Activated CD4-positive, alpha-beta T cell treated with anti-CD3 and anti-CD28 coated beads for 36 hours (primary cell): Measurements from ENCODE around the gene ZBTB1. TPM values are rescaled to one million over a fixed set of nuclear protein-coding genes. Genes with fewer than 3 reads are reported as not detected.

Source experiments
- ATAC-seq: fragments of 200-7000 bp; cut with Tn5 transposase; one replicate; pipeline ENCODE4 v1.10.0; 2021; ENCODE audit warnings: mild to moderate bottlenecking, moderate library complexity
- CTCF ChIA-PET: fragments of 350-600 bp; sonication (Branson Sonifier 250); formaldehyde crosslinking; loops from one replicate; lab custom pipeline; 2021; ENCODE audit warnings: antibody characterized with exemption; lab: Charles Lee
- POLR2A ChIA-PET: fragments of 350-600 bp; sonication (Branson Sonifier 250); formaldehyde crosslinking; loops from one replicate; lab custom pipeline; 2021; ENCODE audit warnings: antibody characterized with exemption, inconsistent platforms; lab: Charles Lee
- DNase-seq: peaks from one replicate; pipeline ENCODE4 v3.0.0-alpha.2; 2020
- H3K27ac Mint-ChIP-seq: one replicate; pipeline ENCODE4 v1.8.0; 2021; ENCODE audit warnings: mixed read lengths
- H3K27me3 Mint-ChIP-seq: one replicate; pipeline ENCODE4 v1.8.0; 2021; ENCODE audit warnings: mixed read lengths
- H3K36me3 Mint-ChIP-seq: one replicate; pipeline ENCODE4 v1.8.0; 2021; ENCODE audit warnings: low read depth, mixed read lengths
- H3K4me1 Mint-ChIP-seq: one replicate; pipeline ENCODE4 v1.8.0; 2021; ENCODE audit warnings: mixed read lengths
- H3K4me3 Mint-ChIP-seq: one replicate; pipeline ENCODE4 v1.8.0; 2021; ENCODE audit warnings: mild to moderate bottlenecking, moderate library complexity, mixed read lengths
- H3K9me3 Mint-ChIP-seq: one replicate; pipeline ENCODE4 v1.8.0; 2021; ENCODE audit warnings: low read depth, mixed read lengths
- intact Hi-C, 2 experiments: fragments of 100-400 bp; cut with DNase I in 1 of 2; cut with micrococcal nuclease in 1 of 2; formaldehyde crosslinking; loops; one replicate each; pipeline versions ENCODE4 v1.14.2 to v1.15.1; 2022 to 2024; cut with DNase I, micrococcal nuclease
- total RNA-seq, 2 experiments: library from RNA; stranded (reverse); gene quantifications; one replicate each; pipeline ENCODE4 v1.2.3, GENCODE V29; 2021

Gene ZBTB1
- total RNA-seq, 2 experiments from 2014 or later: 41.4 to 45.0 TPM

GRCh38 chr14:64493455-64493854 lies 11.1 kb upstream of the ZBTB1 start:
- H3K4me3 Mint-ChIP-seq: no peak overlapping the region
- ATAC-seq (no peak), DNase-seq (no peak)
- peaks cover 57% of the 10 kb centered on the region for H3K4me1 Mint-ChIP-seq
- CTCF ChIA-PET: interaction anchor here (0.7 to 1.4 kb wide), 5 partner anchors 9 to 125 kb away, joined by 3 to 9 read pairs (median 3); no protein-coding TSS in a partner anchor
- POLR2A ChIA-PET: no interaction called here
- H3K9me3 Mint-ChIP-seq: no peaks in the 10 kb centered on the region
- H3K27ac Mint-ChIP-seq: peak overlapping the region; percentile 29
- intact Hi-C loops: no loop called here
- no peaks in the 10 kb centered on the region for H3K27me3 Mint-ChIP-seq
- peaks cover 43% of the 10 kb centered on the region for H3K36me3 Mint-ChIP-seq

GRCh38 chr14:64495252-64495651 lies 9.3 kb upstream of the ZBTB1 start:
- Mint-ChIP-seq H3K27me3 (no peaks in the 10 kb centered on the region), H3K36me3 (peaks cover 51% of the 10 kb centered on the region), H3K9me3 (no peaks in the 10 kb centered on the region), H3K27ac (peak overlapping the region; percentile 10), H3K4me1 (peaks cover 72% of the 10 kb centered on the region), H3K4me3 (no peak overlapping the region)
- no peak for ATAC-seq
- no peak for DNase-seq
- ChIA-PET CTCF (interaction anchor here (0.6 to 1.9 kb wide), 6 partner anchors 13 to 498 kb away, joined by 3 to 7 read pairs (median 4); no protein-coding TSS in a partner anchor), POLR2A (no interaction called here)
- intact Hi-C loops: no loop called here

GRCh38 chr14:64496764-64497163 lies 7.8 kb upstream of the ZBTB1 start:
- Mint-ChIP-seq H3K4me3 (no peak overlapping the region), H3K9me3 (no peaks in the 10 kb centered on the region), H3K36me3 (peaks cover 43% of the 10 kb centered on the region), H3K4me1 (peaks cover 67% of the 10 kb centered on the region), H3K27me3 (no peaks in the 10 kb centered on the region), H3K27ac (peak overlapping the region; percentile 65)
- no peak for ATAC-seq
- ChIA-PET POLR2A (interaction anchor here (0.9 to 1.0 kb wide), 2 partner anchors 14 to 18 kb away, joined by 3 to 5 read pairs; no protein-coding TSS in a partner anchor), CTCF (interaction anchor here (0.8 to 2.1 kb wide), 9 partner anchors 9 to 158 kb away, joined by 3 to 9 read pairs (median 4); no protein-coding TSS in a partner anchor)
- DNase-seq: no peak
- intact Hi-C loops: no loop called here

- Mint-ChIP-seq H3K4me3 (peak overlapping the region; percentile 98), H3K9me3 (no peaks in the 10 kb centered on the region), H3K27me3 (no peaks in the 10 kb centered on the region), H3K4me1 (peaks cover 44% of the 10 kb centered on the region), H3K36me3 (peaks cover 43% of the 10 kb centered on the region), H3K27ac (peak overlapping the region; percentile 99)
- ChIA-PET POLR2A (interaction anchor here (0.6 kb wide), 1 partner anchor 17 kb away, joined by 4 read pairs; no protein-coding TSS in a partner anchor), CTCF (interaction anchor here (0.6 to 1.4 kb wide), 2 partner anchors 10 to 732 kb away, joined by 5 to 6 read pairs; no protein-coding TSS in a partner anchor)
- intact Hi-C loops: loop anchor here (5.0 to 10.0 kb wide), 6 partner anchors 33 to 1025 kb away; partner anchors contain the start of genes AKAP5 (in 1 of the 2), PPP2R5E (in 1 of the 2), SGPP1 (in 1 of the 2) and SYNE2 (in 1 of the 2)
- ATAC-seq: no peak
- DNase-seq: no peak
Observed at GRCh38 chr14:64500088-64500487, 4.5 kb upstream of the ZBTB1 start.

- Mint-ChIP-seq H3K27ac (peak overlapping the region; percentile 99), H3K27me3 (no peaks in the 10 kb centered on the region), H3K36me3 (peaks cover 52% of the 10 kb centered on the region), H3K9me3 (no peaks in the 10 kb centered on the region), H3K4me1 (peaks cover 44% of the 10 kb centered on the region), H3K4me3 (peak overlapping the region; percentile 98)
- ATAC-seq: no peak
- ChIA-PET POLR2A (interaction anchor here (1.0 kb wide), 1 partner anchor 10 kb away, joined by 3 read pairs; no protein-coding TSS in a partner anchor), CTCF (interaction anchor here (0.7 to 2.6 kb wide), 6 partner anchors 9 to 72 kb away, joined by 3 to 14 read pairs (median 6); partner anchors contain the start of gene HSPA2)
- no peak for DNase-seq
- intact Hi-C loops: loop anchor here (2.0 to 10.0 kb wide), 8 partner anchors 34 to 1027 kb away; partner anchors contain the start of genes AKAP5 (in 2 of the 2), PPP2R5E (in 1 of the 2), SGPP1 (in 1 of the 2) and SYNE2 (in 1 of the 2)
Observed at GRCh38 chr14:64501411-64502171, 3.0 kb upstream of the ZBTB1 start.

- ATAC-seq: no peak
Observed at GRCh38 chr14:64502456-64502855, 2.1 kb upstream of the ZBTB1 start.

GRCh38 chr14:64502887-64503433 lies 1.6 kb upstream of the ZBTB1 start:
- no peaks in the 10 kb centered on the region for H3K27me3 Mint-ChIP-seq
- ChIA-PET POLR2A (interaction anchor here (0.6 to 0.9 kb wide), 2 partner anchors 31 to 38 kb away, joined by 3 read pairs; partner anchors contain the start of gene HSPA2), CTCF (interaction anchor here (0.6 to 2.6 kb wide), 8 partner anchors 8 to 968 kb away, joined by 3 to 14 read pairs (median 3); partner anchors contain the start of gene HSPA2)
- peaks cover 53% of the 10 kb centered on the region for H3K36me3 Mint-ChIP-seq
- H3K4me3 Mint-ChIP-seq: peak overlapping the region; percentile 98
- DNase-seq (peak; percentile 50), ATAC-seq (no peak)
- peak overlapping the region; percentile 99 for H3K27ac Mint-ChIP-seq
- peaks cover 47% of the 10 kb centered on the region for H3K4me1 Mint-ChIP-seq
- no peaks in the 10 kb centered on the region for H3K9me3 Mint-ChIP-seq
- intact Hi-C loops: loop anchor here (1.0 to 10.0 kb wide), 11 partner anchors 36 to 1028 kb away; partner anchors contain the start of genes AKAP5 (in 2 of the 2), HSPA2 (in 2 of the 2), MTHFD1 (in 2 of the 2) and CHURC1 (in 1 of the 2)

More at GRCh38 chr14:64502456-64502855, 2.1 kb upstream of the ZBTB1 start:
- no peaks in the 10 kb centered on the region for H3K27me3 Mint-ChIP-seq
- ChIA-PET CTCF (interaction anchor here (0.6 to 2.6 kb wide), 9 partner anchors 9 to 969 kb away, joined by 3 to 14 read pairs (median 3); partner anchors contain the start of gene HSPA2), POLR2A (interaction anchor here (0.6 to 1.0 kb wide), 3 partner anchors 9 to 38 kb away, joined by 3 to 11 read pairs (median 3); partner anchors contain the start of gene HSPA2)
- intact Hi-C loops: loop anchor here (2.0 to 10.0 kb wide), 8 partner anchors 35 to 1028 kb away; partner anchors contain the start of genes AKAP5 (in 2 of the 2), PPP2R5E (in 1 of the 2), SGPP1 (in 1 of the 2) and SYNE2 (in 1 of the 2)
- H3K27ac Mint-ChIP-seq: peak overlapping the region; percentile 99
- no peaks in the 10 kb centered on the region for H3K9me3 Mint-ChIP-seq
- peak; percentile 38 for DNase-seq
- H3K36me3 Mint-ChIP-seq: peaks cover 56% of the 10 kb centered on the region
- peak overlapping the region; percentile 98 for H3K4me3 Mint-ChIP-seq
- H3K4me1 Mint-ChIP-seq: peaks cover 46% of the 10 kb centered on the region

- ChIA-PET POLR2A (interaction anchor here (0.6 kb wide), 1 partner anchor 30 kb away, joined by 3 read pairs; no protein-coding TSS in a partner anchor), CTCF (interaction anchor here (0.5 to 1.4 kb wide), 8 partner anchors 9 to 417 kb away, joined by 3 to 7 read pairs (median 3); partner anchors contain the start of gene CHURC1)
- Mint-ChIP-seq H3K27me3 (no peaks in the 10 kb centered on the region), H3K4me3 (peak within 1 kb of the TSS; percentile 98), H3K27ac (peak within 1 kb of the TSS; percentile 99), H3K36me3 (peaks cover 51% of the 10 kb centered on the region), H3K4me1 (peaks cover 51% of the 10 kb centered on the region), H3K9me3 (no peaks in the 10 kb centered on the region)
- DNase-seq (peak; percentile 97), ATAC-seq (peak; percentile 66)
- intact Hi-C loops: loop anchor here (1.0 to 10.0 kb wide), 14 partner anchors 36 to 1029 kb away; partner anchors contain the start of genes AKAP5 (in 2 of the 2), HSPA2 (in 2 of the 2), MTHFD1 (in 2 of the 2) and CHURC1 (in 1 of the 2)
Observed at GRCh38 chr14:64503434-64504309, 898 bp upstream of the ZBTB1 start, which contains the start of gene ZBTB25. TSS of gene ZBTB25 (minus strand) at chr14:64503838. CDS start at chr14:64490533, 13,305 bp downstream.

- ATAC-seq (peak; percentile 38), DNase-seq (peak; percentile 94)
- peaks cover 51% of the 10 kb centered on the region for H3K4me1 Mint-ChIP-seq
- ChIA-PET POLR2A (interaction anchor here (0.7 to 1.0 kb wide), 3 partner anchors 40 to 117 kb away, joined by 3 to 4 read pairs (median 3); partner anchors contain the start of genes AKAP5 and MTHFD1), CTCF (interaction anchor here (0.9 to 1.2 kb wide), 3 partner anchors 21 to 167 kb away, joined by 3 to 7 read pairs (median 3); no protein-coding TSS in a partner anchor)
- peak overlapping the region; percentile 97 for H3K27ac Mint-ChIP-seq
- H3K27me3 Mint-ChIP-seq: no peaks in the 10 kb centered on the region
- intact Hi-C loops: loop anchor here (1.0 to 10.0 kb wide), 12 partner anchors 38 to 1030 kb away; partner anchors contain the start of genes WDR89 (in 2 of the 2), AKAP5 (in 1 of the 2), FNTB (in 1 of the 2) and FUT8 (in 1 of the 2)
- peaks cover 43% of the 10 kb centered on the region for H3K36me3 Mint-ChIP-seq
- peak overlapping the region; percentile 98 for H3K4me3 Mint-ChIP-seq
- H3K9me3 Mint-ChIP-seq: no peaks in the 10 kb centered on the region
Observed at GRCh38 chr14:64504897-64505794, 576 bp downstream of the ZBTB1 start.
